Middle frontal gyrus (tissue), 1 donor: ENCODE data around the gene FAM98B.
A peak's percentile ranks its signal among the peaks of the same experiment; 100 is the strongest.

Source experiments
- DNase-seq: peaks from one replicate; pipeline ENCODE4 v3.0.0-alpha.2; 2015; ENCODE audit warnings: low spot score; ENCODE audit errors: extremely low spot score

The FAM98B gene

GRCh38 chr15:38461066-38461833, 7.3 kb downstream of the FAM98B start:
- DNase-seq = no peak

GRCh38 chr15:38463893-38464292, 10.0 kb downstream of the FAM98B start:
- DNase-seq = no peak

- DNase-seq = no peak
Observed at GRCh38 chr15:38464675-38465074, 10.7 kb downstream of the FAM98B start.

GRCh38 chr15:38470816-38471215, 16.9 kb downstream of the FAM98B start:
- DNase-seq = no peak

GRCh38 chr15:38471974-38472373, 18.0 kb downstream of the FAM98B start:
- no peak for DNase-seq

- peak; percentile 76 for DNase-seq
Observed at GRCh38 chr15:38474155-38474757, 20.3 kb downstream of the FAM98B start.

- no peak for DNase-seq
Observed at GRCh38 chr15:38475361-38475760, 21.4 kb downstream of the FAM98B start.

- no peak for DNase-seq
Observed at GRCh38 chr15:38476120-38476519, 22.2 kb downstream of the FAM98B start.

- no peak for DNase-seq
Observed at GRCh38 chr15:38477637-38478036, 23.7 kb downstream of the FAM98B start.

GRCh38 chr15:38479266-38479665, 25.3 kb downstream of the FAM98B start:
- no peak for DNase-seq

GRCh38 chr15:38479756-38480155, 25.8 kb downstream of the FAM98B start:
- no peak for DNase-seq

GRCh38 chr15:38481113-38481512, 27.2 kb downstream of the FAM98B start:
- no peak for DNase-seq

GRCh38 chr15:38481761-38482160, 27.8 kb downstream of the FAM98B start:
- no peak for DNase-seq

- no peak for DNase-seq
Observed at GRCh38 chr15:38482572-38482971, 28.6 kb downstream of the FAM98B start.

GRCh38 chr15:38486936-38487335, 33.0 kb downstream of the FAM98B start:
- no peak for DNase-seq

GRCh38 chr15:38487378-38487777, 33.5 kb downstream of the FAM98B start:
- DNase-seq = no peak

GRCh38 chr15:38490242-38490922, 36.5 kb downstream of the FAM98B start:
- no peak for DNase-seq

- no peak for DNase-seq
Observed at GRCh38 chr15:38496151-38496550, 42.2 kb downstream of the FAM98B start.

GRCh38 chr15:38499651-38500050, 45.7 kb downstream of the FAM98B start:
- DNase-seq = no peak

GRCh38 chr15:38503496-38503895, 49.6 kb downstream of the FAM98B start:
- no peak for DNase-seq

- DNase-seq = no peak
Observed at GRCh38 chr15:38504680-38505467, 50.9 kb downstream of the FAM98B start.

- no peak for DNase-seq
Observed at GRCh38 chr15:38506997-38507396, 53.1 kb downstream of the FAM98B start.
